NT2/D1 (cell line): ENCODE measurements around the gene ARL17A.
"Not testable (repeated sequence)": the region's sequence is repeated elsewhere in the genome, so short reads cannot be mapped to it uniquely, and the experiment has no call there.

Experiments
- DNase-seq: peaks from one replicate; pipeline ENCODE4 v3.0.0-alpha.2; 2011; ENCODE audit warnings: low read depth, low spot score
- H3K27me3 ChIP-seq: 2 replicates; pipeline ENCODE4 v1.6.0; 2011; ENCODE audit warnings: mild to moderate bottlenecking; ENCODE audit not compliant: insufficient read length, insufficient read depth
- H3K36me3 ChIP-seq: 2 replicates; pipeline ENCODE4 v1.6.1; 2011; ENCODE audit warnings: mild to moderate bottlenecking, low read length, mixed read lengths; ENCODE audit not compliant: insufficient read depth, insufficient read length
- H3K4me1 ChIP-seq: 2 replicates; pipeline ENCODE4 v1.5.1; 2011; ENCODE audit not compliant: insufficient read depth, insufficient read length
- H3K4me3 ChIP-seq: 2 replicates; pipeline ENCODE4 v1.5.1; 2011; ENCODE audit warnings: low read depth; ENCODE audit not compliant: insufficient read length
- H3K9ac ChIP-seq: 2 replicates; pipeline ENCODE4 v1.6.0; 2011; ENCODE audit warnings: low read depth; ENCODE audit not compliant: insufficient read length
- H3K9me3 ChIP-seq: 2 replicates; pipeline ENCODE4 v1.5.1; 2011; ENCODE audit warnings: mild to moderate bottlenecking, low read length; ENCODE audit not compliant: insufficient read depth

ARL17A gene

GRCh38 chr17:46579083-46580075, at the start of gene ARL17A:
Gene ARL17A, minus strand, starts transcription at chr17:46579691. Its CDS starts 3,369 bp downstream, at chr17:46576322.
- H3K27me3 ChIP-seq, H3K9me3 ChIP-seq, H3K36me3 ChIP-seq, H3K4me1 ChIP-seq, DNase-seq, H3K4me3 ChIP-seq, H3K9ac ChIP-seq: not testable (repeated sequence)

- DNase-seq, H3K9ac ChIP-seq, H3K4me1 ChIP-seq, H3K9me3 ChIP-seq, H3K27me3 ChIP-seq, H3K4me3 ChIP-seq, H3K36me3 ChIP-seq: not testable (repeated sequence)
Measured at GRCh38 chr17:46628753-46629436, 49.4 kb upstream of the ARL17A start.

- not testable (repeated sequence) for H3K4me3 ChIP-seq, H3K9me3 ChIP-seq, H3K9ac ChIP-seq, H3K36me3 ChIP-seq, DNase-seq, H3K27me3 ChIP-seq, H3K4me1 ChIP-seq
Measured at GRCh38 chr17:46627452-46627851, 48.0 kb upstream of the ARL17A start.

GRCh38 chr17:46624726-46625125, 45.2 kb upstream of the ARL17A start:
- DNase-seq, H3K4me1 ChIP-seq, H3K36me3 ChIP-seq, H3K27me3 ChIP-seq, H3K4me3 ChIP-seq, H3K9ac ChIP-seq, H3K9me3 ChIP-seq: not testable (repeated sequence)

GRCh38 chr17:46623790-46624189, 44.3 kb upstream of the ARL17A start:
- not testable (repeated sequence) for H3K4me1 ChIP-seq, H3K9ac ChIP-seq, H3K4me3 ChIP-seq, DNase-seq, H3K27me3 ChIP-seq, H3K9me3 ChIP-seq, H3K36me3 ChIP-seq

- not testable (repeated sequence) for H3K9me3 ChIP-seq, DNase-seq, H3K4me3 ChIP-seq, H3K36me3 ChIP-seq, H3K9ac ChIP-seq, H3K4me1 ChIP-seq, H3K27me3 ChIP-seq
Measured at GRCh38 chr17:46618975-46619374, 39.5 kb upstream of the ARL17A start.

- H3K4me1 ChIP-seq, H3K9ac ChIP-seq, H3K27me3 ChIP-seq, H3K9me3 ChIP-seq, DNase-seq, H3K36me3 ChIP-seq, H3K4me3 ChIP-seq: not testable (repeated sequence)
Measured at GRCh38 chr17:46617121-46617520, 37.6 kb upstream of the ARL17A start.

GRCh38 chr17:46613876-46614275, 34.4 kb upstream of the ARL17A start:
- not testable (repeated sequence) for H3K4me1 ChIP-seq, H3K9ac ChIP-seq, H3K27me3 ChIP-seq, H3K4me3 ChIP-seq, DNase-seq, H3K9me3 ChIP-seq, H3K36me3 ChIP-seq

GRCh38 chr17:46611304-46611703, 31.8 kb upstream of the ARL17A start:
- H3K36me3 ChIP-seq, H3K4me3 ChIP-seq, H3K9ac ChIP-seq, H3K9me3 ChIP-seq, DNase-seq, H3K27me3 ChIP-seq, H3K4me1 ChIP-seq: not testable (repeated sequence)

GRCh38 chr17:46603125-46603524, 23.6 kb upstream of the ARL17A start:
- not testable (repeated sequence) for H3K4me3 ChIP-seq, DNase-seq, H3K27me3 ChIP-seq, H3K36me3 ChIP-seq, H3K9me3 ChIP-seq, H3K4me1 ChIP-seq, H3K9ac ChIP-seq

GRCh38 chr17:46600767-46601166, 21.3 kb upstream of the ARL17A start:
- DNase-seq, H3K4me1 ChIP-seq, H3K36me3 ChIP-seq, H3K9ac ChIP-seq, H3K27me3 ChIP-seq, H3K9me3 ChIP-seq, H3K4me3 ChIP-seq: not testable (repeated sequence)
